ENCODE results near the gene MBNL1.

Gene MBNL1

DNA sequence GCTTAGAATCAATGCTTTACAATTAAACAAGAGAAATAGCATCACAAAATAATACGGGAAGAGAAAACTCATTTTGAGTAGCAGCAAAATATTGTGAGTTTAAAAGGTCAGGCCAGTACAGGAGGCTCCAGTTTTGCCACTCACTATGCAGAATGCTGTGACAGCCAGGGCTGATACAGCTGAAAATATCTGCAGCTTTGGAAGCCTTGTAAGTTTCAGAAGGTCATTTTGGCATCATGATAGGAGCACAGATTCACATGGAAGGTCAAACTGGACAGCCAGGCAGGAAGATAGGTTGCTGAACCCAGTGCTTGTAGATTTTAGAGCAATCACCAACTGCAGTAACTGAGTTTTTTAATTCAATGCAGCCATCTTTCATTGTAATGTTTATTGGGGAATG is 14.1 kb downstream of the MBNL1 start:
- Histone ChIP-seq H3K36me3 (ENCODE audit: control insufficient read depth, insufficient read depth, low read length) (no peaks in the 10 kb centered on the region), H3K27me3 (replicated peaks; ENCODE audit: control insufficient read depth, insufficient read depth, low read length) (no peaks in the 10 kb centered on the region), H3K4me3 (replicated peaks; ENCODE audit: low read depth, low read length) (no peak overlapping the region)
- no peak for DNase-seq (ENCODE audit: extremely low read depth, insufficient read length)
- TF ChIP-seq, protein P1, sequence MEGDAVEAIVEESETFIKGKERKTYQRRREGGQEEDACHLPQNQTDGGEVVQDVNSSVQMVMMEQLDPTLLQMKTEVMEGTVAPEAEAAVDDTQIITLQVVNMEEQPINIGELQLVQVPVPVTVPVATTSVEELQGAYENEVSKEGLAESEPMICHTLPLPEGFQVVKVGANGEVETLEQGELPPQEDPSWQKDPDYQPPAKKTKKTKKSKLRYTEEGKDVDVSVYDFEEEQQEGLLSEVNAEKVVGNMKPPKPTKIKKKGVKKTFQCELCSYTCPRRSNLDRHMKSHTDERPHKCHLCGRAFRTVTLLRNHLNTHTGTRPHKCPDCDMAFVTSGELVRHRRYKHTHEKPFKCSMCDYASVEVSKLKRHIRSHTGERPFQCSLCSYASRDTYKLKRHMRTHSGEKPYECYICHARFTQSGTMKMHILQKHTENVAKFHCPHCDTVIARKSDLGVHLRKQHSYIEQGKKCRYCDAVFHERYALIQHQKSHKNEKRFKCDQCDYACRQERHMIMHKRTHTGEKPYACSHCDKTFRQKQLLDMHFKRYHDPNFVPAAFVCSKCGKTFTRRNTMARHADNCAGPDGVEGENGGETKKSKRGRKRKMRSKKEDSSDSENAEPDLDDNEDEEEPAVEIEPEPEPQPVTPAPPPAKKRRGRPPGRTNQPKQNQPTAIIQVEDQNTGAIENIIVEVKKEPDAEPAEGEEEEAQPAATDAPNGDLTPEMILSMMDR (IDR thresholded peaks at IDR 0.05; ENCODE audit: insufficient read depth, low read length, poor library complexity, severe bottlenecking) = no peak

DNA sequence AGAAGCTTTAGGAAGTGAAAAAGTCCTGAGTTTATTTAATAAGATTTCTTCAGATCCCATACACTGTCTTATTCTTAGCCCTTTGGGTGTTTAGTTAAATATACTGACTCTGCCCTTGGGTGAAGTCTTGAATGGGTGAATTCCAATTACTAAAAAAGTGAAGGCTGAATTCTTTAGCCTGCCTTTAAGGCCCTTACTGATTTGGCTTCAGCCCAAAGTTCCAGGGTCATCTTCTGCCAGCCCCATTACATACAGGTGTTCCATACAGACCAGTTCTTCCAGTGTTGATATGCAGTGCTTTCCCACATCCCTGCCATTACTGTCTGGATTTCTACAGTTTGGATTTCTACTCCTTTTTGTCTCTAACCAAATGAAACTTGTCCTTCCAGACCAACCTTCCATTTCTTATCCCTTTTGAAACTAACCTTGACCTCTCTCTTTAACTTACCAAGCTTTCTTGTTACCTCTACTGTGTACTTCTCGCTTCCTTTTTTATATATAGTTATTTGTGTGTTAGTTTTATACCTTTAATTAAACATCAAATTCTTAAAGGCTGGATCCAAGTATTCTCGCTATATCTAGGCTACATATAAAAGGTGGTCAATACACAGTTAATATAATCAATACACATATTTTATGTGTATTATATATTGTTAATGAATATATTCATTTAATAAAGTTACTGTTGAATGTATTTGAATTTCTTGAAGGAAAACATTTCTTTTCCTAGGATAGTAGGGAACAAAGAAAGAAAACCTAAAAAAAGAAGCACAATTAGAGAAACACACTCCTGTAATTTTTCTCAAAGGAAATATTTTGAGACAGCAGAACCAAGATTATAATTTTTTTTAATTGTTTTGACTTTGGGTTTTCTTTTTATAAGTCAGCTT is 15.0 kb downstream of the MBNL1 start:
- no peaks in the 10 kb centered on the region for H3K36me3 ChIP-seq (ENCODE audit: control insufficient read depth, insufficient read depth, low read length)
- H3K4me3 ChIP-seq (replicated peaks; ENCODE audit: low read depth, low read length) = no peak overlapping the region
- TF ChIP-seq, protein P1 (IDR thresholded peaks at IDR 0.05; ENCODE audit: insufficient read depth, low read length, poor library complexity, severe bottlenecking) = no peak
- no peaks in the 10 kb centered on the region for H3K27me3 ChIP-seq (replicated peaks; ENCODE audit: control insufficient read depth, insufficient read depth, low read length)
- no peak for DNase-seq (ENCODE audit: extremely low read depth, insufficient read length)

DNA sequence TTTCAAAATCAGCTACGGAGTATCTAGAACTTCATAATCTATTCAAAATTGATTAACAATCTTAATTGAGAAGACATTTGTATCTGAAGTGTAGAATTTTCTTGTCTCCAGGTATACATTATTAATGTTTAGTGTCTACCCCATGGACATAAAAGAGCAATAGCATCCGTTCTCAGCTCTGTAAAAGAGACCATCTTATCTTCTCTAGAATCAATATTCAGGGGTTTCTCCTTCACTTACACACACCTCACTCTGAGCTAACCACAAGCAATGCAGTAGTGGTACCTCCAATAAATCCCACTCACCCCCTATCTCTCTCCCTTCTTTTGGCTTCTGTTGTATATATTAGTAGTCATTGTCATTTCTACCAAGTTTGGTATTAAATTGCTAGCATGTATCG is 16.2 kb downstream of the MBNL1 start:
- Histone ChIP-seq H3K27me3 (replicated peaks; ENCODE audit: control insufficient read depth, insufficient read depth, low read length) (no peaks in the 10 kb centered on the region), H3K4me3 (replicated peaks; ENCODE audit: low read depth, low read length) (no peak overlapping the region), H3K36me3 (ENCODE audit: control insufficient read depth, insufficient read depth, low read length) (no peaks in the 10 kb centered on the region)
- TF ChIP-seq, protein P1 (IDR thresholded peaks at IDR 0.05; ENCODE audit: insufficient read depth, low read length, poor library complexity, severe bottlenecking) = no peak
- DNase-seq (ENCODE audit: extremely low read depth, insufficient read length) = no peak

DNA sequence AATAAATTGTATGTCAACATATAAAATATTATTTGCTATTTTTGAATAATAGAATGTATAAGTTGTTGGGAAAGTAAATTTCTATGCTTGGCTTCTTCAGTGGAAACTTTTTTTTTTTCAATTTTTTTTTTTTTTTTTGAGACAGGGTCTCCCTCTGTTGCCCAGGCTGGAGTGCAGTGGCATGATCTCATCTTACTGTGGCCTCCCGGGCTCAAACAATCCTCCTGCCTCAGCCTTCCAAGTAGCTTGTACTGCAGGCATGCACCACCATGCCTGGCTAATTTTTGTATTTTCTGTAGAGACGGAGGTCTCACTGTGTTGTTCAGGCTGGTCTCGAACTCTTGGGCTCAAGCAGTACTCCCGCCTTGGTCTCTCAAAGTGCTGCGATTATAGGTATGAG is 16.8 kb downstream of the MBNL1 start:
- H3K4me3 ChIP-seq (replicated peaks; ENCODE audit: low read depth, low read length) = no peak overlapping the region
- no peaks in the 10 kb centered on the region for H3K27me3 ChIP-seq (replicated peaks; ENCODE audit: control insufficient read depth, insufficient read depth, low read length)
- no peak for DNase-seq (ENCODE audit: extremely low read depth, insufficient read length)
- TF ChIP-seq, protein P1 (IDR thresholded peaks at IDR 0.05; ENCODE audit: insufficient read depth, low read length, poor library complexity, severe bottlenecking) = no peak
- no peaks in the 10 kb centered on the region for H3K36me3 ChIP-seq (ENCODE audit: control insufficient read depth, insufficient read depth, low read length)

DNA sequence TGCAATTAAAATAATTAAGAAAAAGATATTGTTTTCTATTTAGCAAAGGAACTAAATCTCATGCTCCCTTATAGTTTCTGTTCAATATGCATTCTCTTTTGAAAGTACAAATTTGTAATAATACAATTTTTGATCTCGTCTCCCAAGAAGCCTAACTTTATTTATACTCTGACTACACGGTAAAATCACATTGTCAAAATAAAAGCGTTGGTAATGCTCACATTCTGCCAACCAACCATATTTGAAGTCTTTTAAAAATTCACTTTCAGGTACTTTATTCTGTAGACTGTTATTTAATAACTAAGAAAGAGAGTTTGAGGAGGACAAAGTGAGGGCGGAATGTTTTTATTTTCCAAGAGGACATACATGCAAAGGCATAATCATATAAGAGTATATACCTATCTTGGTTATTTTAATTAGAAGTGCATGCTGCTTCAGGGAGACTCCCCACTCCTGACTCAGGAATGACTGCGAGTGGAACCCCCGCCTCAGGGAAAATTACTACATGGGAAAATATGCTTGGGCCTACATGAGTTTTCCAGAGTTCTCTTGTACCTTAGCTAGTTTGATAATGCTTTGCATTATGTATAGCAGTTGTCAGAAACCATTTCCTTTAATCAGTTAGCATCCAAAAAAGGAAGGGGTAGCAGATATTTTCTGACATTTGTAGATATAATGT is 19.3 kb downstream of the MBNL1 start:
- no peaks in the 10 kb centered on the region for H3K27me3 ChIP-seq (replicated peaks; ENCODE audit: control insufficient read depth, insufficient read depth, low read length)
- TF ChIP-seq, protein P1 (IDR thresholded peaks at IDR 0.05; ENCODE audit: insufficient read depth, low read length, poor library complexity, severe bottlenecking) = no peak
- DNase-seq (ENCODE audit: extremely low read depth, insufficient read length) = no peak
- no peak overlapping the region for H3K4me3 ChIP-seq (replicated peaks; ENCODE audit: low read depth, low read length)
- no peaks in the 10 kb centered on the region for H3K36me3 ChIP-seq (ENCODE audit: control insufficient read depth, insufficient read depth, low read length)
